HG02678 (cell line): ENCODE data around the gene TRIP10.
"Not testable (repeated sequence)": the region's sequence is repeated elsewhere in the genome, so short reads cannot be mapped to it uniquely, and the experiment has no call there.

ENCODE experiments used
- ATAC-seq: cut with Tn5 transposase; IDR thresholded peaks from one replicate; pipeline ENCODE4 v1.9.1; 2021; ENCODE audit warnings: mild to moderate bottlenecking, moderate library complexity; ENCODE audit not compliant: unreplicated experiment

TRIP10 gene, protein sequence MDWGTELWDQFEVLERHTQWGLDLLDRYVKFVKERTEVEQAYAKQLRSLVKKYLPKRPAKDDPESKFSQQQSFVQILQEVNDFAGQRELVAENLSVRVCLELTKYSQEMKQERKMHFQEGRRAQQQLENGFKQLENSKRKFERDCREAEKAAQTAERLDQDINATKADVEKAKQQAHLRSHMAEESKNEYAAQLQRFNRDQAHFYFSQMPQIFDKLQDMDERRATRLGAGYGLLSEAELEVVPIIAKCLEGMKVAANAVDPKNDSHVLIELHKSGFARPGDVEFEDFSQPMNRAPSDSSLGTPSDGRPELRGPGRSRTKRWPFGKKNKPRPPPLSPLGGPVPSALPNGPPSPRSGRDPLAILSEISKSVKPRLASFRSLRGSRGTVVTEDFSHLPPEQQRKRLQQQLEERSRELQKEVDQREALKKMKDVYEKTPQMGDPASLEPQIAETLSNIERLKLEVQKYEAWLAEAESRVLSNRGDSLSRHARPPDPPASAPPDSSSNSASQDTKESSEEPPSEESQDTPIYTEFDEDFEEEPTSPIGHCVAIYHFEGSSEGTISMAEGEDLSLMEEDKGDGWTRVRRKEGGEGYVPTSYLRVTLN

DNA sequence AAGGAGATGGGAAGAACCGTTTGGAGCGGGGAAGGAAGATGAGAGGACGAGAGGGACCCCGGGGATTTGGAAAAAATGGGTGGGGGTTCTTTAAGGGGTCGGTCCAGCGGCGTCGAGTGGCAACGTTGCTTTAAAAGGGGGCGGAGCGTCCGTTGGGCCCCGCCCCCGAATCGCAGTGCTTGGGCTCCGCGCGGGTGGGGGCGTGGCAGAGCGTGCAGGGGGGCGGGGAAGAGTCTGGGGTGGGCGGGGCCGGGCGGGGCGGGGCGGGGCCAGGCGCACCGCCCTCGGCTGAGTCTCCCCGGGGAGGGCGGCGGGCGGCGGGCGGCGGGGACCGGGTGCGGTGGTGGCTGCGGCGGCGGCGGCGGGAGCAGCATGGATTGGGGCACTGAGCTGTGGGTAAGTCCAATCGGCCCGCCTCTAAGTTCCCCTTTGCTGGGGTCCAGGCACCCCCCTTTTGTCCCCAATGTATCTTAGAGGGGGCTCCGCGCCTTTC, at the start of gene TRIP10:
TSS of gene TRIP10 (plus strand) at position 291 of the 493 bp plus-strand sequence. CDS start at position 373, 82 bp downstream.
- ATAC-seq = no peak

DNA sequence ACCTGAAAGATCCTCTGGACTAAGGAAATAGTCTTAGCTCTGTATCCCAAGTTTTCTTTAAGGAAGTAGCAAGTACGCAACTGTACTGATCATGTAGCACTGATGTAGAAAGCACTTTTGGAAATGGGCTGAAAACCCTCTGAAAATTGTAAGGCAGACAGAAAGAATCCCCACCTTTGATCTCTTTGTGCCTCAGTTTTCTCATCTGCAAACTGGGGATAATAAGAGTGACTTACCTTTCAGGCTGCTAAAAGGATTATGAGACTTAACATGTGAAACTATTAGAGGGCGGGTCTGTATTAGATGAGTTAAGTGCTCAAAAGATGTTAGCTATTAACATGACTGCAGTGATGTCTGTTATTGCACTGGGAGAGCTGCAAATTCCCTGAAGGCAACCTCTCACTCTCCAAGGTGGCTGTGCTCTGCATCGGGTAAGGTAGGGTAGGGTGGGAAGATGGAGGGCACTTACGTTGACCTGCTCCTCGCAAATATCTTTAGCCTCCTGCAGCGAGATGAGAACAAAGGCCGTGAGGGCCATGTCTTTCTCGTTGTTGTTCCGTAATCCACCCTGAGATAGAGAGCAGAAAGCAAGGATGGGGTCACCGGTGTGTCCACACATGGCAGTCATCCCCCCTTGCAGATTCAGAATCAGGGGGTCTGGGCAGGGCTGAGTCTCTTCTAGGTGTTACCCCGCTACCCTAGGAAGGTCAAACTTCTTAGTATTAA, 49.2 kb upstream of the TRIP10 start:
- no peak for ATAC-seq

DNA sequence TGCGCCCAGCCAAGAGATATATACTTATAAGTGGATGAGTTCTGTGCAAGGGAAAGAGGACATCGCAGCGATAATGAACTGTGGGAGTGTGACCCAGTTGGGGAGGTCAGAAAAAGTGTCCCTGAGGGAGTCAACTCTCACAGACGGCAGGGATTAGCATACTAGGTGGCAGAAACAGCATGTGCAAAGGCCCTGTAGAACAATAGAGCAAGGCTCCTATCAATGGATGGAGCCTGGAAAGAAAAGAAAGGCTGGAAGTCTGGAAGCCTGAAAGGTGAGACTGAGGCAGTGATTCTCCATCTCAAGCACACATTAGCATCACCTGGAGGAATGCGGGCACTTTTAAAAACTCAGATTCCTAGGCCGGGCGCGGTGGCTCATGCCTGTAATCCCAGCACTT, 48.1 kb upstream of the TRIP10 start:
- ATAC-seq = no peak

DNA sequence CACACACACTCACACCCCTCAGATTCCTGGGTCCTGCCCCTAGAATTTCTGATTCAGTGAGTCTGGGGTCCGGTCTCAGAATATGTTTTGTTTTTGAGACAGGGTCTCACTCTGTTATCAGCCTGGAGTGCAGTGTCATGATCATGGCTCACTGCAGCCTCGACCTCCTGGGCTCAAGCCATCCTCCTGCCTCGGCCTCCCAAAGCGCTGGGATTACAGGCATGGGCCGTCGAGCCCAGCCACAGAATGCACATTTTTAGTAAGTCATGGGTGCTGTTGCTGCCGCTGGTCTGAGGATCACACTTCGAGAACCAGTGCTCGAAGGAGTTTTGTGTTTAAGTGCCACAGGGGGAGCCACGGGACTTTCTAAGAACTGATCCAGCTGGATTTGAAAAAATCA, 47.5 kb upstream of the TRIP10 start:
- no peak for ATAC-seq

DNA sequence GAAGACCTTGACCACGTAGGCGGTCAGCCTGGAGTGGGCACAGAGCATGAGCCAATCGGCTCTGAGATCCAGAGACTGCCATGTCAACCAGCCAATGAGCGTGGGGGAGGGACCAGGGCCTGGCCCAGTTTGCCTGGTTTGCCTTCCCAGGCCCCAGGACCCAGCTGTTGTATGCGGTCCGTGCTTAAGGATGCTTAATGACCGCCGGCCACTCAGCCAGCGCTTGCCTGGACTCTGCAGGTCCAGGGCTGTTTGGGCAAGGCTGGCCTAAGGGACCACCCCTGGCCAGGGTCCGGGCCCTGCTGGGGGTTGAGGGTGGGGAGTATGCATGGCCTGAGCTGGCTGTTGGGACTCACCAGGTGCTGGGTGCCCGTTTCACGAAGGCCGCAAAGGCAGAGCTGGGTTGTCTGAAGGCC, 46.4 kb upstream of the TRIP10 start:
- no peak for ATAC-seq

DNA sequence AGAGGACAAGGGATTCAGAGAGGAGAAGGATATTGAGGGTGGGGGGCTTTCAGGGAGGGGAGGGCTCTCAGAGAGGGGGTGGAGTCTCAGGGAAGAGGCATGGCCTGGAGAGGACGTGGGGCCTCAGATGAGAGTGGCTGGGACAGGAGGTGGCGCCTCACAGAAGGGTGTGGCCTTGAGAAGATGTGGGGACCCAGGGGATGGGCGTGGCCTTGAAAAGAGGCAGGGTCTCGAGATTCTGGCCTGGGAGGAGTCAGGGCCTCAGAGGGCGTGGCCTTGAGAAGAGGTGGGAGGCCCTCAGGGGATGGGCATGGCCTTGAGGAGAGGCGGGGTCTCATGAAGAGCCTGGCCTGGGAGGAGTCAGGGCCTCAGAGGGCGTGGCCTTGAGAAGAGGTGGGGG, 45.8 kb upstream of the TRIP10 start:
- no peak for ATAC-seq

DNA sequence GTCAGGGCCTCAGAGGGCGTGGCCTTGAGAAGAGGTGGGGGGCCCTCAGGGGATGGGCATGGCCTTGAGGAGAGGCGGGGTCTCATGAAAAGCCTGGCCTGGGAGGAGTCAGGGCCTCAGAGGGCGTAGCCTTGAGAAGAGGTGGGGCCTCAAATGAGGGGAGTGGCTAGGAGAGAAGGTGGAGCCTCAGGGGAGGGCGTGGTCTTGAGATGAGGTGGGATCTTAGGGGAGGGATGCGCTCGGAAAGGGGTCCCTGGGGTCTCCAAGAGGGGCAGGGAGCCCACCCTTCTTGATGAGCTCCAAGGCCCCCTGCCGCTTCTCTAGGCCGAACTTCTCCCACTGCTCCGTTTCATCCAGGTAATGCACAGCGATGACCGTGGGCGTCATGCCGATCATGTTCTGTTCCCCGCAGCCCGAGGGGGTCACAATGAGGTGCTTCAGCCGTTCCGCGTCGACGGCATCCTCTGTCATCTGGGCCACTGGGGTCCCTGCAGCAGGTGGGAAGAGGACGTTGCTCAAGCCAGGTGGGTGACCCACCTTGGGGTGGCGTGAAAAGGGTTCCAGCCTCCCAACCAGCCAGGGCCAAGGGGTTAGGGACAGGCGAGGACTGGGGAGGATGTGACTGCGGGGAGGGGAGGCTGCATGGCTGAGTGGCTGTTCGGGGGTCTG, 45.2 kb upstream of the TRIP10 start:
- ATAC-seq = no peak

DNA sequence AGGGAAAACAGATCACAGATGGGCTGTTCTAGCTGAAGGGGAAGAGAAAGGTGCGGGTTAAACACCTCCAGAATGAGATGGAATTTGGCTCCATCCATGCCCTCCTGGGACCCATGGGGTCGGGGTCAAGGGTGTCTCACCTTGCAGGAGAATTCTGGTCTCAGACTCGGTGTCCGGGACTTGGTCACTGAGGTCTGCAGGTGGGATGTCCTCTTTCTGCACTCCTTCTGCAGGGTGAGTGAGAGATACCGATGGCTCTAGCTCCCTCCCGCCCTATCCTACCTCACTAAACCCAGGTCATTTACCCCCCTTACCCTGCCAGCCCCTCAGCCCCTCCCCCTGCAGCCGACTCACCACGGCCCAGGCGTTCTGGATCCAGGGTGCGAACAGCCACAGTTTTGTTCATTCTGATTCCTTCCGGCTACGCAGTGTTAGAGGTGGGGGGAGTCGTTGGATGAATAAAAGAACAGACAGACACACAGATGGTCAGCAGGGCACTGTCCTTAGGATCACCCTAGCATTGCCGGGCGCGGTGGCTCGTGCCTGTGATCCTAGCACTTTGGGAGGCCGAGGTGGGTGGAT, 43.1 kb upstream of the TRIP10 start:
- no peak for ATAC-seq

DNA sequence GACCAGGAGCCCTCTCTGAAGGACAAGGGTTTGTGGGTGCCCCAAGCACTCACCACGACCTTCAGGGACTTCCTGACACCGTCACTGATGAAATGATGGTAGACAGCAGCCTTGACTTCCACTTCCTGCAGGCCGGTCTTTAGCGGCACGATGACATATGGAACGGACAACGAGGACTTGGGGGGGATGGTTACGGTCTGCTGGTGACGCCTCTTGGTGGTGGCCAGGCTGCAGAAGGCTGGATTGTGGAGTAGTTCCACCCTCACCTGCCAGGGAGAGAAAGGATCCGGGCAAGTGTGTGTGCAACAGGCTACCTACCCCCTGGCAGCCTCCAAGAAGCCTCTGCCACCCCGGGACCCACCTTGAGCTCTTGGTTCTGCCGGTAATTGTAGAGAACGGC, 42.2 kb upstream of the TRIP10 start:
- ATAC-seq = no peak

DNA sequence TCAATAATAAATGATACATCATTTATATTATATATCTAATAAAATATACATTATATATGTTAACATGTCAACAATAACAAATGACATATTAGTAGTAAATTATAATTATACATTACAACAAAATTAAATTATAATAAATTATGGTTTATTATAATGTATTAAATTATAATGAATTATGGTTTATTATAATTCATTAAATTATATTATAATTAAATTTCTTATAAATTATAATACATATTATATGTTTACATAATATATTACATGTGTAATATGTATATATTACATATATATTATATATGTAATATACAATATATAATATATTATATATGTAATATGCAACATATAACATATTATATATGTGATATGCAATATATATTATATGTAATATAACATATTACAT, 39.5 kb upstream of the TRIP10 start:
- ATAC-seq = no peak

DNA sequence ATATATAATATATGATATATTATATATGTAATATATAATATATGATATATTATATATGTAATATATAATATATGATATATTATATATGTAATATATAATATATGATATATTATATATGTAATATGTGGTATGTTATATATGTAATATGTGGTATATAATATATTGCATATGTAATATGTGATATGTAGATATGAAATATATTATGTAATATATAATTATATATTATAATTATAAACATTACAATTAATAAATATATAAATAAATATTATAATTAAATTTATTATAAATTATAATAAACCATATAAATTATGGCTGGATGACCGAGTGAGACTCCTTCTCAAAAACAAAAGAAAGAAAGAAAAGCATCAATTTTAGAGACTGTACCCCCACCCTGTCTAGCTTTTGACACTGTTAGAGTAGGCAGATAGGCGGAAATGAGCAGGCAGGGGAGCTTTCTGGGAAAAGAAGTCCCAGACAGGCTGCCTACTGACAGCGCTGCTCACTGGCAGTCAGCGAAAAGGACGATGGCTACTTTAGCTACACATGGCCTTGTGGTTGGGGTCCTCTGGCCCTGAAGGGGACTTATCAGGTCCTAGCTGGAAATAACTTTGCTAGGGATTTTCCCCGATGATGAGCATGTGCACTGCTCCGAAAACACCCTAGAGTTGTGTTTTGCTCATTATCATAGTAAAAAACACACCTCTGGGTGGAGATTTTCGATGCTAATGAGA, 38.7 kb upstream of the TRIP10 start:
- ATAC-seq = no peak

DNA sequence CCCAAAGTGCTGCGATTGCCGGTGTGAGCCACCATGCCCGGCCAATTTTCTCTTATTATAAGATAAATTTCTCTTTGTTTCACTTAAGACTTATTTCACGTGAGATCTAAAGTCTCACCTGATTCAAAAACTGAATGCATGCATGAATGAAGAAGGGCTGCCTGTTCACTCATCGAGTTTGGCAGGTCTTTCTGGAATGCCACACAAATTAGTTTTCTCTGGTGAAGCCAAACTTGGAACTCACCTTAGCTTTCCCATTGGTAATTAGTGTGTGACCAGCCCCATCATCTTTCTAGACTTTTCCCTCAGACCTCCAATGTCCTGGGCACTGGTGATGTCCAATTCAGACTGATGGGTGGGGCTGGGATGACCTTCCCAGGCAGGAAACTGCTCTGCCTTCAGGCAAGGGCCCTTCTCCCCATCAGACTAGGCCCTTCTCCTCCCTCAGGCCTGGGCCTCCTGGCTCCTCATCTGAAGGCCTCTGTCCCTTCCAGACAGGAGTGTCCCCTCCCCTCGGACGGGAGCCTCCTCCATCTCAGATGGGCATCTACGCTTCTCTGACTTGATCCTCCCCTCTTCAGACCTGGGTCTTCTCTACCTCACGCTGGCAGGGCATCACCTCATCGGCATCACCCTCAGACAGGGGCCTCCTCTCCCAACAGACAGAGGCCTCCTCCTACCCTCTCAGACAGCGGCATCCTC, 33.4 kb upstream of the TRIP10 start:
- ATAC-seq = no peak

DNA sequence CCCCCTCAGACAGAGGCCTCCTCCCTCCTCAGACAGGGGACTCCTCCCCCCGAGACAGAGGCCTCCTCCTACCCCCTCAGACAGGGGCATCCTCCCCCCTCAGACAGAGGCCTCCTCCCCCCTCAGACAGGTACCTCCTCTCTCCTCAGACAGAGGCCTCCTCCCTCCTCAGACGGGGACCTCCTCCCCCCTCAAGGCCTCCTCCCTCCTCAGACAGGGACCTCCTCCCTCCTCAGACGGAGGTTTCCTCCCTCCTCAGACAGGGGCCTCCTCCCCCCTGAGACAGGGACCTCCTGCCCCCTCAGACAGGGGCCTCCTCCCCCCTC, 32.9 kb upstream of the TRIP10 start:
- no peak for ATAC-seq

DNA sequence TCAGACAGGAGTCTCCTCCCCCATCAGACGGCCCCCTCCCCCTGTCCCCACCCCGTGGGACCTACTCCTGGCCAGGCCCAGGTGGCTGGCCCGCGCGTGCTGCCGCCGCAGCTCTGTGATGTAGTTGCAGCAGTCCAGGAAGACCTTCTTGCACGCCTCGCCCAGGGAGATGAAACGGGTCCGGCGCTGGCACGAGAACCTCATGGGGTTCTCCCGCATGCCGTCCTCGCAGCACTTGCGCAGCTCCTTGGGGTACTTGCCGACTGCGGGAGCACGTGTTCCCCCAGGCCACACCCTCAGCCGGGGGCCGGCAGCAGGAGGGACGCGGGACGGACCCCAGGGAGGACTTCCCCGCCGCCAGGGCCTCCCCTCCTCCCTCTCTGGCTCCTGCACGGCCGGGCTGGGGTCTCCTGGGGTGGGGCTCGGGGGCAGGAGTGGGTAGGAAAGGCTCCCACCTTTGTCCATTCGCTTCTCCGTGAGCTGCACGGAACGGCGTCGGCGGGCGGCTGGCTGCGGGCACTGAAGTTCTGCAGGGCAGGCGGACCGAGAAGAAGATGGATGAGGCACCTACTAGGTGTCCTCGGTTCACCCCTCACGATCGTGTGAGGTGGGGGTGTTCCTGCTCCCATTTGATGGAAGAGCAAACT, 32.3 kb upstream of the TRIP10 start:
- ATAC-seq = no peak

DNA sequence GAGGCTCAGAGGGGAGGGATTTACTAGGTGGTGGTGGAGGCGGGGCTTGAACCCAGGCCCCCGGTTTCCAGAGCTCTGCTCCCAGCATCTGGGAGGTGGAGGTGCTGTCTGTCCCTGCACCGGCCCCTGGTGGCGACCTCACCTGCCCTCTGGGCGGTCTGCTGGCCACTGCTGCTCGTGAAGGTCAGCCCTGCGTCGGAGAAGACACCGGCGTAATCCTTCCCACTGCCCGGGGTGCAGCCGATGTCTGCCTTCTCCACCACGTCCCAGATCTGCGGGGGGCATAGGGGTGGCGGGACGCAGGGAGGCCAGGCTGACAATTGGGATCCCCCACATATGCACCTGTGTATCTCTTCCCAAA, 31.8 kb upstream of the TRIP10 start:
- ATAC-seq = no peak

DNA sequence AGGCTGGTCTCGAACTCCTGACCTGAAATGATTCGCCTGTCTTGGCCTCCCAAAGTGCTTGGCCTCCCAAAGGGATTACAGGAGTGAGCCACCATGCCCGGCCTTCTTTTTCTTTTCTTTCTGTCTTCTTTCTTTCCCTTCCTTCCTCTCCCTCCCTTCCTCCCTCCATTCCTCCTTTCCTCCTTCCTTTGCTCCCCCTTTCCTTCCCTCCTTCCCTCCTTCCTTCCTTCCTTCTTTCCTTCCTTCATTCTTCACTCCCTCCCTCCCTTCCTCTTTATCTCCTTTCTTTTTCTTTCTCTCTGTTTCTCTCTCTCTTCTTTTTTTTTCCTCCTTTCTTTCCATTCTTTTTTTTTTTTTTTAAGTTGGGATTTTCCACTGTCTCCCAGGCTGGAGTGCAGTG, 31.1 kb upstream of the TRIP10 start:
- ATAC-seq = no peak

DNA sequence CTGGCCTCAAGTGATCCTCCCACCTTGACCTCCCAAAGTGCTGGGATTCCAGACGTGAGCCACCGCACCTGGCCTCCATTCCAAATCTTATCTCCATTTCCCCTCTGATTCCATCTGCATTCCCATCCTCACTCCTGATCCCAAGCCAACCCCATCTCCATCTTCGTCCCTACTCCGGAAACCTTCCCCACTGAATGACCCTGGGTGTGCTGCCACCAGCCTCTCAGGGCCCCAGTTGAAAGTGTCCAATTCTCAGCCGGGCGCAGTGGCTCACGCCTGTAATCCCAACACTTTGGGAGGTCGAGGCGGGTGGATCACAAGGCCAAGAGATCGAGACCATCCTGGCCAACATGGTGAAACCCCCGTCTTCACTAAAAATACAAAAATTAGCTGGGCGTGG, 30.6 kb upstream of the TRIP10 start:
- ATAC-seq = not testable (repeated sequence)

DNA sequence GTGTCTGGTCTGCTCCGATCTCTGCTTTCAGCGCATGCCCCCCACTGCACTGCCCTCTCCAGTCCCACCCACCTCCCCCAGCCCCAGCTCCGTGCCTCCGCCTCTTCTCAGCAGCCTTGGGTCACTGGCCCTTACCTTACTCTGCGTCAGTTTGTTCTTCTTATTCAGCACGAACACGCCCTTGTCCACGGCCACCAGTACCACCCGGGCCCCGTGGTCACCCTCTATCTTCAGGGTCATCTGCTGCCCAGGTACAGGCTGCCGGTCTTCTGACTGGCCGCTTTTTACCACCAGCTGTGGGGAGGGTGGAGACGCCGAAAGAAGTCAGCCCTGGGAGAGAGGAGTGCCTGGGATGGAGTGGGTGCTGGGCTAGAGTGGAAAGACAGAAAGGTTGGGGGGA, 29.9 kb upstream of the TRIP10 start:
- no peak for ATAC-seq
